NCI-H748 (cell line): ENCODE data around the gene MLLT11.

Experiments
- DNase-seq: peaks from one replicate; lab custom pipeline; 2025; ENCODE audit not compliant: unreplicated experiment; lab: John Stamatoyannopoulos, UW

The MLLT11 gene

GRCh38 chr1:151060007-151060656 is at the start of gene MLLT11:
MLLT11 (plus strand) TSS chr1:151060397; CDS start chr1:151067225, 6,828 bp downstream.
- DNase-seq, result peak; percentile 88

GRCh38 chr1:151011154-151011850 is 48.9 kb upstream of the MLLT11 start:
- no peak for DNase-seq

- no peak for DNase-seq
These were observed 47.3 kb upstream of the MLLT11 start for GRCh38 chr1:151012684-151013471.

GRCh38 chr1:151013518-151013917 is 46.7 kb upstream of the MLLT11 start:
- DNase-seq, result no peak

- DNase-seq, result peak; percentile 64
These were observed 35.6 kb upstream of the MLLT11 start for GRCh38 chr1:151024540-151025146.

GRCh38 chr1:151026460-151026859 is 33.7 kb upstream of the MLLT11 start:
- no peak for DNase-seq

GRCh38 chr1:151032164-151032563 is 28.0 kb upstream of the MLLT11 start:
- no peak for DNase-seq

- no peak for DNase-seq
These were observed 25.0 kb upstream of the MLLT11 start for GRCh38 chr1:151035167-151035566.

- no peak for DNase-seq
These were observed 23.8 kb upstream of the MLLT11 start, which contains the start of gene BNIPL for GRCh38 chr1:151036356-151036755. BNIPL (plus strand) TSS chr1:151036586; CDS start chr1:151036726, 140 bp downstream.

- DNase-seq, result no peak
These were observed 23.2 kb upstream of the MLLT11 start for GRCh38 chr1:151037032-151037431.

- DNase-seq, result no peak
These were observed 20.7 kb upstream of the MLLT11 start for GRCh38 chr1:151039521-151039920.

GRCh38 chr1:151043163-151043562 is 17.0 kb upstream of the MLLT11 start:
- no peak for DNase-seq

- DNase-seq, result peak; percentile 81
These were observed 12.6 kb upstream of the MLLT11 start, which contains the start of gene C1orf56 for GRCh38 chr1:151047591-151047924. C1orf56 (plus strand) TSS chr1:151047751; CDS start chr1:151047848, 97 bp downstream.

GRCh38 chr1:151047925-151048644 is 12.1 kb upstream of the MLLT11 start:
- peak; percentile 77 for DNase-seq

GRCh38 chr1:151048645-151049032 is 11.6 kb upstream of the MLLT11 start:
- no peak for DNase-seq

GRCh38 chr1:151049458-151049857 is 10.7 kb upstream of the MLLT11 start:
- DNase-seq, result no peak

- DNase-seq, result no peak
These were observed 10.0 kb upstream of the MLLT11 start for GRCh38 chr1:151050051-151050688.

- DNase-seq, result no peak
These were observed 8.7 kb upstream of the MLLT11 start for GRCh38 chr1:151051356-151052009.

- no peak for DNase-seq
These were observed 5.1 kb upstream of the MLLT11 start for GRCh38 chr1:151054971-151055547.
